PFSK-1 (cell line): ENCODE data around the gene TWIST1.

Source experiments
- REST ChIP-seq, 2 experiments: IDR thresholded peaks; 2 replicates each; pipeline versions ENCODE4 v1.6.1 to v1.8.0; 2011 to 2012; ENCODE audit warnings: low read depth in 2 of 2, low read length in 2 of 2, control low read depth in 1 of 2, inconsistent platforms in 1 of 2, mild to moderate bottlenecking in 1 of 2, moderate library complexity in 1 of 2; ENCODE audit not compliant: insufficient read depth in 1 of 2
- SIN3A ChIP-seq: IDR thresholded peaks from 2 replicates; pipeline ENCODE4 v1.6.1; 2012; ENCODE audit warnings: mild to moderate bottlenecking, low read length, moderate library complexity, borderline replicate concordance; ENCODE audit not compliant: insufficient read depth
- TAF1 ChIP-seq: IDR thresholded peaks from 2 replicates; pipeline ENCODE4 v1.6.1; 2012; ENCODE audit warnings: low read length, control low read depth, borderline replicate concordance; ENCODE audit not compliant: insufficient read depth

DNA sequence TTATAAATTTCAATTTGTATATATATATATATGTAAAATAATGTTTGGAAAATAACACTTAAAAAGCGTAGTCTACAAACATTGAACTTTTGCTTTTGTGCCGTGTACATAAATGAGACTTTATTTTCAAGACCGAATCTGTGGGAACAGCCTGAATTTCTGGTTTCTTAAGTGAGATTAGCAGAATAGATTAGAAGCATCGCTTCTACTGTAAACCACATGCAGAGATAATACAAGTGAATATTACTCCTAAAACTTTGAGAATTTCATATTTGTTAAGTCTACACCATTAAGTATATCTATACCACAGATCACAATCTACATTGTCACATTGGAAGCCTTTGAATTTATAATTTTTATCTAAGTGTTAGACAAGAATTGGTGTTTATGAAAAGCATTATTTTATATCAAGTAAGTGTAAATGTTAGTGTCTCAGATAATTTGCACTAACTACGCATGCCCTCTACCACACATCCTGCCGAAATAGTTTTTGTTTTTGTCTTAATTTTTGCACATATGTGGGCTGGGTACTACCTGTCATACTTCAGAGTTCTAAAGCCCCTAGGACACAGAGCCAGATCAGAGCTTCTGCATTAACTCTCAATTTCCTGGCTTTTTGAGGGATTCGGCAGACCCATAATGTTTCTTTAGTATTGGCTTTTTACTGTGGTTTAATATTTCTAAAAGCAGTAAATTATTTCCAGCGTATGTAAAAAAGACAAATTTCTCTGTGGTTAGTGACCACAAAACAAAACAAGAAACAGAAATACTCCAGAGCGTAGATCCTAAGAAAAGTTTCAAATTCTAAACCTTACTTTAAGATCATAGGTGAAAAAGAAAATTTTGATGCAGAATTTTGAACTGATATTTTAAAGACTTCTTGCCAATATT, 20.0 kb downstream of the TWIST1 start:
- no peak for TF ChIP-seq REST (IDR thresholded peaks at IDR 0.05; ENCODE audit: insufficient read depth in 1 of 2, low read depth in 2 of 2, low read length in 2 of 2)
- TF ChIP-seq TAF1 = no peak
- TF ChIP-seq SIN3A = no peak
